HK-2 (cell line): Measurements from ENCODE around the gene C10orf90.

Experiments used
- DNase-seq: peaks from one replicate; pipeline ENCODE4 v3.0.0-alpha.2; 2018; ENCODE audit not compliant: unreplicated experiment

Gene C10orf90

GRCh38 chr10:126538439-126539135 lies 131.9 kb downstream of the C10orf90 start:
- DNase-seq = no peak

DNA sequence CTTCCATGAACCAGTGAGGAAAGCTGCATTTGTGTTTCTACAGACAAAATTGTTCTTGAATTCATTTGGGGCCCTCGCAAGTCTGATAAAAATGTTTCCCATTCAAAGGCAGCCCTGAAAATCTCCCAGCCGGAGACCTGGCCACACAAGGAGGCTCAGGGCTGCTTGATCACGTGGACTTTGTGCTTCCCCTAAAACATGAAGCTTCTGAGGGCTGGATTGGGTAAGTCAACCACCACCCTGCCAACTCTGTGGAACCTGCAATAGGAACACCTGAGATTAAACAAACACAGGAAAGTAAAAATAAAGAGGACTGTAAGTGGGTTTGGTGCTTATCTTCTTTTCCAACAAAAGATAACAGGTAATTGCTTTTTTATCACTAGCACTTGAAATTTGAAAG lies 133.8 kb downstream of the C10orf90 start:
- DNase-seq = no peak

- DNase-seq = no peak
These were observed 134.3 kb downstream of the C10orf90 start for GRCh38 chr10:126536148-126536547.

DNA sequence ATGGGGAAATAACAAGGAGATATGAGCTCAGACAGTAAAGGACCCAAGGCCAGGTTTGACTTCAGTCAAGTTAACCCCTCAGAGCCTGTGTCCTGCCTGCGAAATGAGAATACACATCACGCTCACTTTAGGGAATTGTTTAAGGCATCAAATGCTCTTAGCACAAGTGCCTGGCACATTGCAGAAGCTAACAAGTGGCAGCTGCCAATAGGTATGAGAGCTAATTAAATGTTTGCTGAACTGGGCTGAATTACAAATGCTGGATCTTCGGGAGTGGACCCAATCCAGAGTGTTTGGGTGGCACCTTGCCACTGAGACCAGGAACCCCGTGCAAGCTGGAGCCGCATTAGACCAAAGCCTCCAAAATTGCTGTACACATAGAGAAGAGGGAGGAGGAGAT lies 136.8 kb downstream of the C10orf90 start:
- DNase-seq = no peak

DNA sequence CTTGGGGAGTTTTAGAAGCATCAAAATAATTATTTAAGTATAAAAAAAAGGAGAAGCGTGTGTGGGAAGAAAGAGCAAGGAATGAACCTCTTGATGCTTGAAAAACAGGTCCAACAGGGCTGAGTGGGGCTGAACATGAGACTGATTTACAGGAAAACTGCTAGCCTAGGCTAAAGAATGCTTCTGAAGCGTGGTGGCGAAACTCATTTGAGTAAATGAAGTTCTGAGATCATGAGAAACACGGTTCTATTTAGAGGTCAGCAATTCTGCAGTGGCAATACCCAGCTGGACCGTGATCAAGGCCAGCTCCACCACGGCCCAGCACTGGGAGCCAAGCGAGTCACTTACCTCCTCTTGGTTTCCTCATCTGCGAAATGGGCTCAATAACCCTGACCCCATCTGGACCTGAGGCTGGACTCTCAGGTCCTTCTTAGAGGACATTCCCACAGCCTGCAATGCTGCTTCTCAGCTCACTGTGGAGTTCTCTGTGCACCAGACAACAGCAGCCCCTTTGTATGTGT lies 142.1 kb downstream of the C10orf90 start:
- DNase-seq = no peak

- no peak for DNase-seq
These were observed 142.7 kb downstream of the C10orf90 start for GRCh38 chr10:126527645-126528314.

- no peak for DNase-seq
These were observed 145.2 kb downstream of the C10orf90 start for GRCh38 chr10:126525326-126525725.

- DNase-seq = no peak
These were observed 146.0 kb downstream of the C10orf90 start for GRCh38 chr10:126524526-126524925.

DNA sequence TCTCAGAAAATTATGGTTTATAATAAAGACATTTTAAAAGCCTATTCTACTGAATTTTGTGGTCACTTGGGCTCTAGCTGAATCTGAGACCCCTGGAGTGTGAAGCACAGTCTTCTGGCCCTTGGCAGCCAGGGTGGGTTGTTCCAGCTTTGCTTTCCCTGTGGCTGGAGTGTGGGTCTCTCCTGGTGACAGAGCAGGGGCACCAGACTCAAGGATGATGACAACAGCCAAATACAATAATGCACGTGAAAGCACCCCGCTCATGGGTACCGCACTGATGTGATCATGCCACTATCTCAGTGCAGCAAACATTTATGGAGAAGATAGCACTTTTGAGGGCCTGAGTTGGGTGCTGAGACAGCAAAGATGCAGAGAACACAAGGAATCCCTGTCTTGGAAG lies 147.4 kb downstream of the C10orf90 start:
- no peak for DNase-seq

GRCh38 chr10:126521399-126521798 lies 149.1 kb downstream of the C10orf90 start:
- no peak for DNase-seq

DNA sequence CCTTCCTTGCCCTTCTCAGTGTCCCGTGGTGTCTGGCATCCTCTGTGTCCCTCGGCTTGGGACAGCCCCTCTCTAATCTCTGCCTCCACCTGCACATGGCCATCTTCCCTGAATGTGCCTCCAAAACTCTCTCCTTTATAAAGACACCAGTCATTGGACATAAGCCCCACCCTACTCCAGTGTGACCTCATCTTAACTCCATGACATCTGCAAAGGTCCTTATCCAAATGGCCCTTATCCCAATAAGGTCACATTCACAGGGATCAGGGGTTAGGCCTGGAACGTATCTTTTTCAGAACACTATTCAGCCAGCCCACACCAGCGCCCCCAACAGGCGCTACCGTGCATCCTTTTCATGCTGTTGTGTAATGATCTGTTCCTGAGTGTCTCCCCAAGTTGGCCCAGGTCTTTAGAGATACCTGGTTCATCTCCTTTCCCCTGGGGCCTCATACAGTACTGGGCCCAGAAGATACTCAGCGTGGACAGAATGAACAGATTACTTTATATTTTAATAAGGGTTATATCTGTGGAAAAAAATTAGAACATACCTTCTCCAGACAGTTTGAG lies 149.7 kb downstream of the C10orf90 start:
- DNase-seq = no peak

DNA sequence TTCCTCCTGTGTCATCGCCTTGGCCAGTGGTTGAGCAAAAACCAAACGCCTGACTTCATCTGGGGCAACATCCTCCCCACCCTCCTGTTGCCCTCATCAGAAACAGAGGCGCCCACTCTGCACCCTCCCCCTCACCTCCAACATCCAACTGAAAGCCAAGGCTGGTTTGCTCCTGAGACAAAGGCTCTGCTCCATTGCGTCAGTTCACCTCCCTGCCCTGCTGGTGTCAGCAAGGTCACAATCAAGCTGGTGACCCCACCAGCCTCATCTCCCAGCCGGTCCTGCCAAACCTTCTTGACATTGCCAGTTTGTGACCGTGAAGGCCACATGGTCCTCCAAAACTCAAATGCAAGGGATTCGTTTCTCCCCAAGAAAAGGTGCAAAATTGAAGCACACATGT lies 150.5 kb downstream of the C10orf90 start:
- no peak for DNase-seq

DNA sequence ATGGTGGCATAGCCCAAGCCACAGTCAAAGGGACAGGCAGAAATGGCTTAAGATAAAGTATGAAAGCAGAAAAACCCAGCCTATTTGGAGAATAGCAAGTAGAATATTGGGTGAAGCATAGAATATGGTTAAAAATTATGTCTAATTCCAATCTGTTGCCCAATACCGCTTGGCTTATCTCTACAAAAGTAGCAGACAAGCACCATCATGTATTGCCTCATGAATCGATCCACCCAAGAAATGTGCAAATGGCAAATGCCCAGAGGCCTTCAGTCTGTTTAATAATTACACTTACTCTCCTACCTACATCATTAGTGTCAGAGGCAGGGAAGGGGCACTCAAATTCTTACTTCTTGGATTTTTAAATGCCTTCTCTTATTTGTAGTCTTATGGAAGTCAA lies 151.3 kb downstream of the C10orf90 start:
- DNase-seq = no peak

DNA sequence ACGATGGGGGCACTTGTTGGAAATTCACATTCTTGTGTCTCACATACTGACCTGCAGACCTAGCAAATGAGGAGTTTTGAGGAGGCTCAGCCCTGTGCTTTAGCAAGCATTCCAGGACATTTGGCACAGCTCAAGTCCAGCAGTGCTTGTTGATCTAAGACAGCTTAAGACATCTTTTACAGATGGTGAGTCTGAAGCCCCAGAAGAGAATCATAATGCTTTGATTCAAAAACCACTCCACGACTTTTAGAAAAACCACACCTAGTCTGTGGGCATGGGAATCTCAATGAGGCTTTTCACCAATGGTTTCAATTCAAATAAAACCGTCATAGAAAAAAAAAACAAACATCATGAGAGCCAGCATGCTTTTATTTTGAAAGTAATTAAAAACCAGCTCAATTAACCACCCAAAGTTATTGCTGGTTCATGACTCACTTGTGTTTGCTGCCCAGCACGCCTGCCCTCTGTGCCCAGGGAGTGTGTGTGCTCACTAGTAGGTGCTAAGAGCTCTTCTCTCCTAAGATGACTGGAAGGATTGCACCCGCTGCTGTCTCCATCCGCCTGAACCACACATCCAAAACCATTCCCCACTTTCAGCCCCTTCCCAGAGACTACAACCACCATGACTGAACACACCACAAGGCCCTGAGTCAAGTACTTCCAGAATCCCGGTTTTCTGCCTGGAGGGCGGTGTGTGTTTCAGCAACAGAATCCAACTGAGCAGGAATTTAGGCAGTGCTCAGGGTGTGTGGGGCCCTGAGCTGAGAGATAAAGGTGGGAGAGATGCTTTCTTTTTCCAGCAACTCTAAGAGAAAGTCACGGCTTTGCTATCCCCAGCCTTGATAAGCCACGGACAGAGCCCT lies 152.0 kb downstream of the C10orf90 start:
- no peak for DNase-seq

- no peak for DNase-seq
These were observed 154.0 kb downstream of the C10orf90 start for GRCh38 chr10:126516515-126516914.

DNA sequence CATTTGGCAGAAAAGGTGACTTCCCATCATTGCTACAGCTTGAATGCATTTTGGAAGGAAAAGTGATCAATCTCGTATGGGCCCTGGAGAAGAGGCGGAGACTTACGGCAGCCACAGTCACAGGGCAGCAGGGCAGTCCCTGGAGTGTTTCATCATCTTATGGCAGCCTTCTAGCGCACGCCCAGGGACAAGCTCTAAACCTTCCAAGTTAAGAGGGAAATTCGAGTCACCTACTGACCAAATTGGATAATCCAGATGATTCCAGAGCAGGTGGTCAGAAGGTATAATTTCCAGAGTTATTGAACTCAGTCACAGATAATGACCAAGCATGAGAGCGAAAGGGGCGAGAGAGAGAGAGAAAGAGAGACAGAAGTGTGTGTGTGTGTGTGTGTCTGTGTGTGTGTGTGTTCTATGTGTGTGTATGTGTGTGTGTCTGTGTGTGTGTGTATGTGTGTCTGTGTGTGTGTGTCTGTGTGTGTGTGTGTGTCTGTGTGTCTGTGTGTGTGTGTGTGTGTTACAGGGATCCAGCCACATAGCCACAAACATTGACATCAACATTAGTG lies 158.5 kb downstream of the C10orf90 start:
- no peak for DNase-seq

DNA sequence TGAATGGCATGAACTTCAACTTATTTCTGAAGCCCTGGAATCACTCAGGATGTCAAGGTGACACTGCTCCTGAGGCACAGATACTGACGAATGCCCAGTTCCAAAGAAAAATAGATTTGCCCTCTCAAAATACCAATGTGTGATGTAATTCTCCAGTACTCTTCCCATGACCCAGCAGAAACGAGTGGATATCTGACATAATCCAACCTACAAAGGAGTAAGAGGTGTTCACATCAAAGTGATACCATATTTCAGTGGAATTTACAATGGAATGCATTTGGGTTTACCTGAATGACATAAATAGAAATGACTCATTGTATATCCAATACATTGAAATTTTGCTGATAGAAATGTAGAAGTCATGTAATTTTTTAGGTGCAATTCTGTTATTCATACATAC lies 161.3 kb downstream of the C10orf90 start:
- DNase-seq = no peak

- no peak for DNase-seq
These were observed 161.9 kb downstream of the C10orf90 start for GRCh38 chr10:126508535-126509040.

- DNase-seq = no peak
These were observed 165.8 kb downstream of the C10orf90 start for GRCh38 chr10:126504761-126505112.

GRCh38 chr10:126504063-126504760 lies 166.3 kb downstream of the C10orf90 start:
- peak; percentile 53 for DNase-seq
